HG03457 (cell line): ENCODE measurements around the gene TYW1B.
"Not testable (repeated sequence)": the region's sequence is repeated elsewhere in the genome, so short reads cannot be mapped to it uniquely, and the experiment has no call there.

Experiments used
- ATAC-seq: cut with Tn5 transposase; IDR thresholded peaks from one replicate; pipeline ENCODE4 v1.9.1; 2021; ENCODE audit warnings: moderate number of reproducible peaks; ENCODE audit not compliant: unreplicated experiment

Gene TYW1B

GRCh38 chr7:72580142-72580770 is 247.7 kb downstream of the TYW1B start:
- ATAC-seq, result not testable (repeated sequence)

GRCh38 chr7:72577107-72577506 is 250.9 kb downstream of the TYW1B start:
- no peak for ATAC-seq

DNA sequence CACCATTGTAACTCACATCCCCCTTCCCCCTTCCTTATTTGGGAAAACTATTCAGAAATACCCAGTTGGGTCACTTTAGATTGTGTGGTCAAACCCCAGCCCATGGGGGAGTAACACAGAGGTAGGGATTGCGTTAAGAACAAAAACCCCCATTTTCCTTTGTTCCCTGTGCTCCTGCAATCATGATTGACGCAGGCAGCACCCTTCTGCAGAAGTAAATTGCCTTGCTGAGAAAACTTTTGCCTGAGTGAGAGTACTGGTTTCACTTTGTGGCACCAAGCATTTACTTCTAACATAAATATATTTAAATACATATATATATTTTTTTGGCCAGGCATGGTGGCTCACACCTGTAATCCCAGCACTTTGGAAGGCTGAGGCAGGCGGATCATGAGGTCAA is 266.0 kb downstream of the TYW1B start:
- ATAC-seq, result not testable (repeated sequence)

DNA sequence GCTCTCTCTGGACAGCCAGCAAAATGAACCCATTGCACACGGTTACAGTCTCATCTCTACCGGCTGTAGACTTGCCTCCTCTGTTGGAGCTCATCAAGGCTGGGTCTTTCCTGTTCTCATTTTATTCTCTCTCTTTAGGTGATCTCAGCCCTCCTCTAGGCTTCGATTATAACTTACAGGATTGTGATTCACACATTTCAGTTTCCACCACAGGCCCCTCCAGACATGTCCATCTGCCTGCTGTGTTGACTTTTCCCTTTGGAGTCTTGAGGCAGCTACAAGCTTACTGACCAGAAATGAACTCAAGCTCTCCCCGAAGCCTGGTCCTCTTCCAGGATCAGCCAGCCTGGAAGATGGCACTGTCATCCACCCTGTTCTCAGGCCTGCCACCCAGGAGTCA is 268.5 kb downstream of the TYW1B start:
- not testable (repeated sequence) for ATAC-seq

GRCh38 chr7:72556733-72557132 is 271.3 kb downstream of the TYW1B start:
- not testable (repeated sequence) for ATAC-seq

DNA sequence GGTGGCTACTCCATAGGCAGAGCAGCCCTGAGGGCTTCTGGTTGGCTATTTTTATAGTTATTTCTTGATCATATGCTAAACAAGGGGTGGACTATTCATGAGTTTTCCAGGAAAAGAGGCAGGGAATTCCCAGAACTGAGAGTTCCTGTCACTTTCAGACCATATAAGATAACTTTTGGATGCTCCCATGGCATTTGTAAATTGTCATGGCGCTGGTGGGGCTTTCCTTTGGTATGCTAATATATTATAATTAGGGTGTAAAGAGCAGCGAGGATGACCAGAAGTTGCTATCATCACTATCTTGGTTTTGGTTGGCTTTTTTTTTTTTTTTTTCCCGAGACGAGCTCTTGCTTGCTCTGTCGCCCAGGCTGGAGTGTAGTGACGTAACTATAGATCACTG is 272.8 kb downstream of the TYW1B start:
- not testable (repeated sequence) for ATAC-seq

DNA sequence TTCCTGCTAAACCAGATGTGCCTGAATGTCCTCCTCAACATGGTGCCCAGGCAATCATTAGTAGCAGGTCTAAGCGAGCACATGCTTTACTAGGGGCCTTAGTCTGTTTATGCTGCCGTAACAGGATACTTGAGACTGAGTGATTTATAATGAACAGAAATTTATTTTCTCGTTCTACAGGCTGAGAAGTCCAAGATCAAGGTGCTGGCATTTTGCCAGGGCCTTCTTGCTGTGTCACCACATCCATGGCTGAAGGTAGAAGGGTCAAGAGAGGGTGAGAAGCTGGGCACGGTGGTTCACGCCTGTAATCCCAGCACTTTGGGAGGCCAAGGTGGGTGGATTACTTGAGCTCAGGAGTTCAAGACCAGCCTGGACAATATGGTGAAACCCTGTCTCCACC is 273.6 kb downstream of the TYW1B start:
- not testable (repeated sequence) for ATAC-seq

- ATAC-seq, result not testable (repeated sequence)
These were observed 277.5 kb downstream of the TYW1B start for GRCh38 chr7:72550454-72550853.

GRCh38 chr7:72546586-72547237 is 281.3 kb downstream of the TYW1B start:
- ATAC-seq, result not testable (repeated sequence)

DNA sequence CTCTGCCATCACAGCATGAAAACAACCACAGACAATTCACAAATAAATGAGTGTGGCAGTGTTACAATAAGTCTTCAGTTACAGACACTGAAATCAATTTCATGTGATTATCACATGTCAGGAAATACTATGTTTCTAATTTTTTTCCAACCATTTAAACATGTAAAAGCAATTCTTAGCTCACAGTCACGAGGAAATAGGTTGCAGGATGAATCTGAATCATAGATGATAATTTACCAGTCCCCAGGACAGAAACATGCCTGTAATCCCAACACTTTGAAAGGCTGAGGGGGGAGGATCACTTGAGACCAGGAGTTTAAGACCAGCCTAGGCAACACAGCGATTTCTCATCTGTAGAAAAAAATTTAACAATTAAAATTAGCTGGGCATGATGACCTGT is 283.5 kb downstream of the TYW1B start:
- not testable (repeated sequence) for ATAC-seq

GRCh38 chr7:72540923-72541322 is 287.1 kb downstream of the TYW1B start:
- no peak for ATAC-seq

DNA sequence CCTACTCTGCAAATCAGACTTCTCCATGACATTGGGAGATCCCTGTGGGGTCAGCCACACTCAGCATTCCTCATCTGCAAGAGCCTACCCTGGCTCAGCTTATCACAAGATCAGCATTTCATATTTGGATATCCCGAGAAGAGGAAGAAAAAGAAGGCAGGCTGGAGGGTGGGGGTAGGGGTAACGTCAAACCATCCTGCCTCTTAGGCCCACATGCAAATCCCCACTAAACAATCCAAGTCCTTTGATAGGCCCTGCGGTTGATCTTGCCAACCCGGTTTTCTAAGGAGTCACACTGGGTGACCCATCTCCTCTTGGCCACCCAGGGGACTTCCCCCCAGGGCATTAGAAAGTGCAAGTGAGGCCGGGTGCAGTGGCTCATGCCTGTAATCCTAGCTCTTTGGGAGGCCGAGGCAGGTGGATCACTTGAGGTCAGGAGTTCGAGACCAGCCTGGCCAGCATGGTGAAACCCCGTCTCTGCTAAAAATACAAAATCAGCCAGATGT is 287.8 kb downstream of the TYW1B start:
- no peak for ATAC-seq

DNA sequence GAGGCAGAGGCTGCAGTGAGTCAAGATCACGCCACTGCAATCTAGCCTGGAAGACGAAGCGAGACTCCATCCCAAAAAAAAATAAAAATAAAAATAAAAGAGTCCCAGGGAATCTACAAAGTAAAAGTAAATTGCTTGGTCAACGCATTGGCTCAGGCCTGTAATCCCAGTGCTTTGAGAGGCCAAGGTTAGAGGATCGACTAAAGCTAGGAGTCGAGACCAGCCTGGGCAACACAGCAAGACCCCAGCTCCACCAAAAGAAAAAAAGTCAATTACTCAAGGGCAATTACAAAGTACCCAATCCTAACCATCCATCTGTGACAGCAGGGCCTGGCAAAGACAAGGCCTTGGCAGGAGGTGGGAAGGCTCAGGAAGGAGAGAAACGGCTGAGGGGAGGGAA is 288.3 kb downstream of the TYW1B start:
- no peak for ATAC-seq

GRCh38 chr7:72538856-72539255 is 289.1 kb downstream of the TYW1B start:
- no peak for ATAC-seq

DNA sequence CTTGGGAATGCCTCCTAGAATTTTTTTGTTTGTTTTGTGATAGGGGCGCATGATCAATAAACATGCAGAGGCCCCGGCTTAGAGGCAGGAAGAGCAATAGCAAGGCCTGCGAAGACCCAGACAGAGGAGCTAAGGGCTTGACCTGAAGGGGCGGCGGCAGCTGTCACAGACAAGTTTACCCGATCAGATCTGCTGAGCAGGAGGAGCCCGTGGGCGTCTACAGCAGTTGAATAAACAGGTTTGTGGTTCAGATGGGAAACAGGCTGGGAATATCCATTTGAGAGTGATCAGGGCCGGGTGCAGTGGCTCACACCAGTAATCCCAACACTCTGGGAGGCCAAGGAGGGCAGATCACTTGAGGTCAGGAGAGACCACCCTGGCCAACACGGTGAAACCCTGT is 289.9 kb downstream of the TYW1B start:
- ATAC-seq, result no peak

GRCh38 chr7:72536038-72536437 is 292.0 kb downstream of the TYW1B start:
- not testable (repeated sequence) for ATAC-seq

GRCh38 chr7:72531048-72531447 is 297.0 kb downstream of the TYW1B start:
- ATAC-seq, result not testable (repeated sequence)
